H1 (cell line): ENCODE results near the gene TGM3. TPM values are rescaled to one million over a fixed set of nuclear protein-coding genes. Genes with fewer than 3 reads are reported as not detected.

Source experiments
- CTCF ChIA-PET: fragments of 300-600 bp; sonication (Branson Sonifier 250); formaldehyde crosslinking; loops from one replicate; lab custom pipeline; 2021; ENCODE audit not compliant: partially characterized antibody; lab: Charles Lee
- POLR2A ChIA-PET: fragments of 300-600 bp; sonication (Branson Sonifier 250); formaldehyde crosslinking; loops from one replicate; lab custom pipeline; 2021; ENCODE audit warnings: inconsistent platforms; ENCODE audit not compliant: partially characterized antibody; lab: Charles Lee
- DNase-seq, 2 experiments: peaks; one replicate each; pipeline versions ENCODE4 v3.0.0 to v3.0.0-alpha.2; 2010 to 2022; ENCODE audit warnings: low spot score in 2 of 2, low read depth in 1 of 2, mixed read lengths in 1 of 2
- FAIRE-seq: peaks from 2 replicates; lab custom pipeline; 2011; peaks lifted over from hg19 to GRCh38; lab: Jason Lieb, UNC
- H2AFZ ChIP-seq: 2 replicates; pipeline ENCODE4 v1.8.1; 2012; ENCODE audit warnings: low read length, inconsistent platforms
- H2AK5ac ChIP-seq: 2 replicates; pipeline ENCODE4 v1.6.1; 2013; ENCODE audit warnings: low read depth, low read length
- H2BK120ac ChIP-seq: replicated peaks from 2 replicates; pipeline ENCODE3; 2013; ENCODE audit warnings: low read depth, low read length, inconsistent platforms
- H2BK12ac ChIP-seq: 2 replicates; pipeline ENCODE4 v1.6.1; 2013; ENCODE audit warnings: low read depth, low read length
- H2BK15ac ChIP-seq: 2 replicates; pipeline ENCODE4 v1.6.1; 2013; ENCODE audit warnings: low read length
- H2BK20ac ChIP-seq: 2 replicates; pipeline ENCODE4 v1.6.1; 2013; ENCODE audit warnings: low read length
- H2BK5ac ChIP-seq: 2 replicates; pipeline ENCODE4 v1.6.1; 2013; ENCODE audit warnings: low read depth, low read length
- H3K14ac ChIP-seq: 2 replicates; pipeline ENCODE4 v1.6.1; 2013; ENCODE audit warnings: inconsistent platforms; ENCODE audit not compliant: insufficient read length
- H3K18ac ChIP-seq: 2 replicates; pipeline ENCODE4 v1.6.1; 2013; ENCODE audit warnings: low read length; ENCODE audit errors: extremely low read depth
- H3K23ac ChIP-seq: 2 replicates; pipeline ENCODE4 v1.6.1; 2013; ENCODE audit warnings: inconsistent platforms; ENCODE audit not compliant: insufficient read length
- H3K23me2 ChIP-seq: 2 replicates; pipeline ENCODE4 v1.6.1; 2013; ENCODE audit warnings: low read depth, low read length
- H3K27ac ChIP-seq: 2 replicates; pipeline ENCODE4 v1.6.1; 2011; ENCODE audit warnings: low read depth, low read length, inconsistent platforms
- H3K27me3 ChIP-seq, 4 experiments: replicated peaks in 1 of 4; 1 replicate in 1 of 4; 2 replicates in 3 of 4; pipeline versions ENCODE4 v1.6.1 to v1.8.1; 2011 to 2013; ENCODE audit warnings: low read length in 3 of 4, mild to moderate bottlenecking in 3 of 4, inconsistent platforms in 2 of 4, mixed read lengths in 2 of 4, moderate library complexity in 1 of 4; ENCODE audit not compliant: control insufficient read depth in 3 of 4, insufficient read depth in 3 of 4; ENCODE audit errors: extremely low read depth in 1 of 4
- H3K36me3 ChIP-seq, 4 experiments: 2 replicates each; pipeline versions ENCODE4 v1.6.1 to v1.8.1; 2011 to 2013; ENCODE audit warnings: mild to moderate bottlenecking in 4 of 4, low read length in 3 of 4, moderate library complexity in 2 of 4, control low read depth in 1 of 4, inconsistent platforms in 1 of 4; ENCODE audit not compliant: insufficient read depth in 4 of 4, control insufficient read depth in 2 of 4
- H3K4ac ChIP-seq: replicated peaks from 2 replicates; pipeline ENCODE3; 2013; ENCODE audit warnings: low read length, low read depth, mixed read lengths, inconsistent platforms; ENCODE audit not compliant: insufficient read length
- H3K4me1 ChIP-seq, 4 experiments: replicated peaks in 1 of 4; 1 replicate in 1 of 4; 2 replicates in 3 of 4; pipeline versions ENCODE4 v1.6.1 to v1.8.1; 2011 to 2013; ENCODE audit warnings: low read length in 3 of 4, inconsistent platforms in 2 of 4, mixed read lengths in 1 of 4; ENCODE audit not compliant: insufficient read depth in 4 of 4, control insufficient read depth in 3 of 4
- H3K4me2 ChIP-seq, 2 experiments: 2 replicates each; pipeline versions ENCODE4 v1.6.1 to v1.8.1; 2011 to 2013; ENCODE audit warnings: low read depth in 2 of 2, low read length in 2 of 2, control low read depth in 1 of 2, inconsistent platforms in 1 of 2, mild to moderate bottlenecking in 1 of 2; ENCODE audit not compliant: insufficient read depth in 1 of 2
- H3K4me3 ChIP-seq, 4 experiments: fragments of 200-600, 300-600 bp in 1 of 4; sonication (generic), shearing (Covaris generic), sonication (Bioruptor Twin) in 1 of 4; 2 replicates each; pipeline versions ENCODE4 v1.5.1 to v1.8.1; 2011 to 2016; ENCODE audit warnings: low read length in 4 of 4, low read depth in 3 of 4, control low read depth in 2 of 4, inconsistent platforms in 2 of 4, mild to moderate bottlenecking in 2 of 4, mixed read lengths in 1 of 4, moderate library complexity in 1 of 4; ENCODE audit not compliant: insufficient read depth in 2 of 4; ENCODE audit errors: extremely low read depth in 1 of 4
- H3K56ac ChIP-seq: replicated peaks from 2 replicates; pipeline ENCODE3; 2013; ENCODE audit warnings: low read depth, mild to moderate bottlenecking, mixed read lengths, low read length, inconsistent platforms; ENCODE audit not compliant: insufficient read length
- H3K79me1 ChIP-seq: 2 replicates; pipeline ENCODE4 v1.6.1; 2013; ENCODE audit warnings: low read depth, low read length, control low read depth
- H3K79me2 ChIP-seq, 2 experiments: 2 replicates each; pipeline versions ENCODE4 v1.6.1 to v1.8.1; 2012 to 2013; ENCODE audit warnings: low read length in 2 of 2, mild to moderate bottlenecking in 2 of 2, inconsistent platforms in 1 of 2; ENCODE audit not compliant: insufficient read depth in 2 of 2, control insufficient read depth in 1 of 2
- H3K9ac ChIP-seq, 4 experiments: replicated peaks in 1 of 4; 1 replicate in 1 of 4; 2 replicates in 3 of 4; pipeline versions ENCODE4 v1.6.1 to v1.8.1; 2011 to 2013; ENCODE audit warnings: low read depth in 3 of 4, low read length in 3 of 4, control low read depth in 2 of 4, mild to moderate bottlenecking in 2 of 4, moderate library complexity in 2 of 4, inconsistent platforms in 1 of 4; ENCODE audit errors: extremely low read depth in 1 of 4
- H3K9me3 ChIP-seq, 2 experiments: 2 replicates each; pipeline versions ENCODE4 v1.6.1 to v1.8.1; 2012 to 2013; ENCODE audit warnings: mild to moderate bottlenecking in 2 of 2, moderate library complexity in 2 of 2, control low read depth in 1 of 2, inconsistent platforms in 1 of 2, low read depth in 1 of 2, low read length in 1 of 2, mixed read lengths in 1 of 2; ENCODE audit not compliant: insufficient read depth in 2 of 2
- H4K20me1 ChIP-seq, 2 experiments: replicated peaks in 1 of 2; 2 replicates each; pipeline versions ENCODE3 to v1.8.1; 2011 to 2013; ENCODE audit warnings: inconsistent platforms in 2 of 2, low read length in 2 of 2, mild to moderate bottlenecking in 1 of 2; ENCODE audit not compliant: insufficient read depth in 2 of 2, control insufficient read depth in 1 of 2
- H4K5ac ChIP-seq: 2 replicates; pipeline ENCODE4 v1.6.1; 2013; ENCODE audit warnings: low read length, low read depth, mixed read lengths, inconsistent platforms; ENCODE audit not compliant: insufficient read length
- H4K8ac ChIP-seq: 2 replicates; pipeline ENCODE4 v1.8.0; 2013; ENCODE audit warnings: mild to moderate bottlenecking, moderate library complexity, low read length, inconsistent platforms; ENCODE audit not compliant: insufficient read depth; ENCODE audit errors: extremely low read depth
- H4K91ac ChIP-seq: replicated peaks from 2 replicates; pipeline ENCODE3; 2013; ENCODE audit warnings: low read length, mixed read lengths, inconsistent platforms; ENCODE audit not compliant: insufficient read length
- ASH2L ChIP-seq: fragments of 200-600, 300-600 bp; sonication (generic); IDR thresholded peaks from one replicate; pipeline ENCODE4 v1.7.1; 2017; ENCODE audit warnings: low read length
- CBX8 ChIP-seq: fragments of 300-800, 300-1000 bp; sonication (generic); IDR thresholded peaks from 2 replicates; pipeline ENCODE4 v1.7.1; 2016; ENCODE audit warnings: low read depth, low read length, borderline replicate concordance
- CEBPB ChIP-seq: IDR thresholded peaks from 2 replicates; pipeline ENCODE4 v1.6.1; 2012; ENCODE audit warnings: low read depth, low read length
- FOSL1 ChIP-seq: IDR thresholded peaks from 2 replicates; pipeline ENCODE4 v1.6.1; 2011; ENCODE audit warnings: mild to moderate bottlenecking, low read depth, low read length, moderate library complexity; ENCODE audit not compliant: insufficient read depth
- GABPA ChIP-seq: IDR thresholded peaks from 2 replicates; pipeline ENCODE4 v1.6.1; 2011; ENCODE audit warnings: mild to moderate bottlenecking, low read length, moderate library complexity, borderline replicate concordance; ENCODE audit not compliant: insufficient read depth
- KDM5A ChIP-seq: fragments of 200-600 bp; IDR thresholded peaks from 2 replicates; pipeline ENCODE4 v1.7.1; 2012; ENCODE audit warnings: mild to moderate bottlenecking, low read length, inconsistent platforms, mixed read lengths
- NANOG ChIP-seq: IDR thresholded peaks from 2 replicates; pipeline ENCODE4 v1.6.1; 2011; ENCODE audit warnings: low read length, low read depth, mild to moderate bottlenecking, inconsistent platforms; ENCODE audit not compliant: insufficient read depth, poor library complexity, severe bottlenecking
- PHF8 ChIP-seq: fragments of 200-600 bp; sonication (generic); conservative IDR thresholded peaks from 2 replicates; pipeline ENCODE4 v1.7.1; 2012; ENCODE audit warnings: low read depth, mild to moderate bottlenecking, inconsistent platforms, low read length, moderate library complexity
- POLR2AphosphoS5 ChIP-seq: IDR thresholded peaks from 2 replicates; pipeline ENCODE4 v1.6.1; 2011; ENCODE audit warnings: low read depth, low read length
- RBBP5 ChIP-seq: IDR thresholded peaks from 2 replicates; pipeline ENCODE4 v1.7.1; 2012; ENCODE audit warnings: low read depth, mild to moderate bottlenecking, inconsistent platforms, low read length, moderate library complexity, borderline replicate concordance
- SP2 ChIP-seq: IDR thresholded peaks from 2 replicates; pipeline ENCODE4 v1.6.1; 2012; ENCODE audit warnings: mild to moderate bottlenecking, low read length, inconsistent platforms
- SRF ChIP-seq: IDR thresholded peaks from 2 replicates; pipeline ENCODE4 v1.6.1; 2011; ENCODE audit warnings: mild to moderate bottlenecking, low read depth, low read length, moderate library complexity
- ZNF274 ChIP-seq: IDR thresholded peaks from 2 replicates; pipeline ENCODE4 v1.7.0; 2012; ENCODE audit warnings: low read length, borderline replicate concordance; ENCODE audit errors: extremely low read depth
- WGBS, 2 experiments: shearing (Covaris generic) in 1 of 2; methylation state at CpG; one replicate each; pipeline versions ENCODE4 v1.1.6 to v1.1.7; 2013 to 2015; ENCODE audit warnings: low lambda C conversion rate in 2 of 2, mixed read lengths in 2 of 2, inconsistent platforms in 1 of 2, low coverage in 1 of 2, missing lambda C conversion rate in 1 of 2; ENCODE audit not compliant: insufficient replicate concordance in 2 of 2, insufficient coverage in 1 of 2, insufficient read length in 1 of 2; ENCODE audit errors: extremely low coverage in 1 of 2, missing lambda C conversion rate in 1 of 2; 5-methylcytosine and 5-hydroxymethylcytosine counted together
- polyA plus RNA-seq, 7 experiments: library from polyadenylated mRNA; depleted of rRNA in 3 of 7; stranded (reverse) in 5 of 7; unstranded in 2 of 7; fragments of >200 nt in 5 of 7; fragments of 200-250 nt in 2 of 7; gene quantifications; 1 replicate in 5 of 7; 2 replicates in 1 of 7; 4 replicates in 1 of 7; pipeline versions ENCODE4 v1.2.1 to v1.2.3, GENCODE V29; 2011 to 2013; ENCODE audit warnings: missing spikeins in 2 of 7, mixed read lengths in 2 of 7
- total RNA-seq: library from RNA; stranded (reverse); fragmentation: NEBNext Ultra II Directional; extraction: Animal tissue kit (Norgen Biotek cat#: 25700); gene quantifications from 2 replicates; pipeline ENCODE4 v1.2.1, GENCODE V29; 2021

Gene TGM3
- total and polyA plus RNA-seq, 2 of the 8 experiments (the other 6 are each of a cell fraction or from before 2014, with no cell fraction given): 0.12 TPM; not detected in 1

DNA sequence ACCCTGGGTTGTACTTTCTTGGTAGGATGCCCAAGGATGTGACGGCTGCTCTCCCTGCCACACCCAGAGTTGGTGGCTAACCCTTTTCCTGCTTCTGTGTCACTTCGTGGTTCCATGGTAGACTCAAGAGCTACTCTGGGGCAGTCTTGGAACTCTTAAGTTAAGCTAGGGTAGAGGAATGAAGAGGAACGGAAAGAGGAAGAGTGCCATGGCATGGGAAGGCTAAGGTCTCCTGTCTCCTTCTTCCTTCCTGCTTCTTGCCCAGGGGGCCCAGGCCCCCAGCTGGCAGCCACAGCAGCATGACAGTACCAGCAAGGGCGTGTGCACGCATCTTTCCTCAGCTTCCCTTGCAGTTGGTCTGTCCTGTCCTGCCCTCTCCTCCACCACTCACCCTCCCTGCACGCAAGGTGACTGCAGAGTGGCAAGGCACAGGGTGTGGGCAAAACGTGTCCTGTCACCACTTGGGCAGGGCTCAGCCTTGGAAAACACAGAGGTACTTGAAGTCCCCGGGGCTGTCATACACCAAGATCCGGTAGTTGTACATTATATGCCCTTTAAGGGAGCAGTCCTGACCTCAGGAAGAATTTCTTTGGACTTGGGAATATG, 39.8 kb upstream of the TGM3 start:
- Histone ChIP-seq H3K9ac (no peak overlapping the region), H3K56ac (no peak overlapping the region), H2AK5ac (0 out of 2 replicates have a peak overlapping the region, but pooled peaks have one; percentile 65), H2BK120ac (no peak overlapping the region), H3K27ac (no peak overlapping the region), H3K4me1 (peaks cover 0 to 4% (median 2%) of the 10 kb centered on the region in 4 experiments; a peak in 3 of 7 replicates), H3K27me3 (no peaks in the 10 kb centered on the region), H3K4me3 (no peak overlapping the region), H4K20me1 (no peaks in the 10 kb centered on the region), H3K4me2 (no peak overlapping the region), H2BK20ac (no peak overlapping the region), H3K9me3 (no peaks in the 10 kb centered on the region), H2BK12ac (peak overlapping the region; percentile 94; the same call in 1 of the 2 replicates), H4K91ac (peak overlapping the region; percentile 37), H3K36me3 (no peaks in the 10 kb centered on the region), H4K8ac (peak overlapping the region; percentile 62; the same call in 1 of the 2 replicates), H2AFZ (no peak overlapping the region), H3K18ac (no peak overlapping the region), H3K4ac (no peak overlapping the region), H2BK15ac (no peak overlapping the region), H3K14ac (no peak overlapping the region), H3K79me2 (no peaks in the 10 kb centered on the region), H3K79me1 (no peaks in the 10 kb centered on the region), H2BK5ac (no peak overlapping the region), H3K23ac (no peak overlapping the region), H3K23me2 (no peaks in the 10 kb centered on the region), H4K5ac (no peak overlapping the region)
- FAIRE-seq (no peak), DNase-seq (no peak)
- ChIA-PET POLR2A (no interaction called here), CTCF (interaction anchor here (0.6 to 1.1 kb wide), 2 partner anchors 9 to 218 kb away, joined by 3 to 5 read pairs; no protein-coding TSS in a partner anchor)
- WGBS, 2 experiments: 80% methylated on average over 8 of the region's 9 CpGs; no CpG with 5 or more reads in 1 of the 2 experiments
- TF ChIP-seq PHF8 (no peak), CEBPB (no peak), POLR2AphosphoS5 (no peak), FOSL1 (no peak), NANOG (no peak), ASH2L (no peak), SP2 (no peak), ZNF274 (no peak), CBX8 (no peak), GABPA (no peak), SRF (no peak), RBBP5 (no peak), KDM5A (no peak)
